Uterus (tissue), 4 donors: ENCODE data around the gene RASSF1. TPM values are rescaled to one million over a fixed set of nuclear protein-coding genes. Genes with fewer than 3 reads are reported as not detected.
A peak's percentile ranks its signal among the peaks of the same experiment; 100 is the strongest.

Experiments used
- DNase-seq, 2 donors: peaks; one replicate each; pipeline ENCODE4 v3.0.0-alpha.2; 2019 to 2020
- H3K27ac ChIP-seq, 2 donors: fragments of 200-600 bp; sonication (generic); 1 replicate in 1 of 2; 2 replicates in 1 of 2; pipeline ENCODE4 v1.5.1; 2016 to 2018
- H3K27me3 ChIP-seq, 2 donors: fragments of 200-600 bp; sonication (generic); one replicate each; pipeline ENCODE4 v1.5.1; 2018 to 2019; ENCODE audit warnings: control low read depth in 1 of 2
- H3K36me3 ChIP-seq, 2 donors: fragments of 200-600 bp; sonication (generic); one replicate each; pipeline ENCODE4 v1.5.1; 2019; ENCODE audit warnings: control low read depth in 1 of 2
- H3K4me1 ChIP-seq, 2 donors: fragments of 200-600 bp; sonication (generic); one replicate each; pipeline ENCODE4 v1.5.1; 2018 to 2019; ENCODE audit warnings: control low read depth in 1 of 2
- H3K4me3 ChIP-seq, 2 donors: fragments of 200-600 bp; sonication (generic); 1 replicate in 1 of 2; 2 replicates in 1 of 2; pipeline ENCODE4 v1.5.1; 2018 to 2019; ENCODE audit warnings: mild to moderate bottlenecking in 1 of 2
- H3K9me3 ChIP-seq, 2 donors: fragments of 200-600 bp; sonication (generic); one replicate each; pipeline ENCODE4 v1.5.1; 2019; ENCODE audit warnings: control low read depth in 1 of 2
- POLR2A ChIP-seq, 2 donors: fragments of 450-650 bp; IDR thresholded peaks; one replicate each; pipeline ENCODE4 v1.6.1; 2016; ENCODE audit warnings: antibody characterized with exemption in 2 of 2, mild to moderate bottlenecking in 1 of 2, moderate library complexity in 1 of 2
- intact Hi-C: fragments of 100-400 bp; cut with DNase I; formaldehyde crosslinking; loops from one replicate; pipeline ENCODE4 v1.15.1; 2023; ENCODE audit warnings: low total_unique reads
- total RNA-seq, 4 donors: library from RNA; depleted of rRNA in 3 of 4; stranded (reverse); fragments of >200 nt in 3 of 4; gene quantifications; one replicate each; pipeline versions ENCODE4 v1.1.0 to v1.2.4, GENCODE V29; 2014 to 2023
- TF ChIP-seq, protein P1 (sequence below), 4 experiments: fragments of 200-600 bp in 2 of 4; fragments of 450-650 bp in 2 of 4; sonication (generic) in 2 of 4; IDR thresholded peaks; one replicate each; pipeline ENCODE4 v1.5.1; 2016 to 2019; ENCODE audit warnings: antibody characterized with exemption in 4 of 4, mild to moderate bottlenecking in 2 of 4, moderate library complexity in 1 of 4
- donor health status: DM: yes; HTN: yes; CAD: no.

The RASSF1 gene
- total RNA-seq = 100 to 1,000 TPM in 1 of 4 donors, 10 to 100 TPM in 3; 42.1 to 114 (median 44.6) TPM

GRCh38 chr3:50340448-50341329, at the start of gene RASSF1:
RASSF1 (minus strand) TSS chr3:50340836; CDS start chr3:50340805, 31 bp downstream.
- DNase-seq = peak; percentile 70 to 80
- Histone ChIP-seq H3K27ac (peak within 1 kb of the TSS; percentile 94 to 99), H3K9me3 (no peaks in the 10 kb centered on the region), H3K4me3 (peak within 1 kb of the TSS; percentile 40 to 52), H3K27me3 (no peaks in the 10 kb centered on the region), H3K36me3 (no peaks in the 10 kb centered on the region), H3K4me1 (peaks cover 0 to 13% of the 10 kb centered on the region in 2 donors)
- TF ChIP-seq, protein P1, sequence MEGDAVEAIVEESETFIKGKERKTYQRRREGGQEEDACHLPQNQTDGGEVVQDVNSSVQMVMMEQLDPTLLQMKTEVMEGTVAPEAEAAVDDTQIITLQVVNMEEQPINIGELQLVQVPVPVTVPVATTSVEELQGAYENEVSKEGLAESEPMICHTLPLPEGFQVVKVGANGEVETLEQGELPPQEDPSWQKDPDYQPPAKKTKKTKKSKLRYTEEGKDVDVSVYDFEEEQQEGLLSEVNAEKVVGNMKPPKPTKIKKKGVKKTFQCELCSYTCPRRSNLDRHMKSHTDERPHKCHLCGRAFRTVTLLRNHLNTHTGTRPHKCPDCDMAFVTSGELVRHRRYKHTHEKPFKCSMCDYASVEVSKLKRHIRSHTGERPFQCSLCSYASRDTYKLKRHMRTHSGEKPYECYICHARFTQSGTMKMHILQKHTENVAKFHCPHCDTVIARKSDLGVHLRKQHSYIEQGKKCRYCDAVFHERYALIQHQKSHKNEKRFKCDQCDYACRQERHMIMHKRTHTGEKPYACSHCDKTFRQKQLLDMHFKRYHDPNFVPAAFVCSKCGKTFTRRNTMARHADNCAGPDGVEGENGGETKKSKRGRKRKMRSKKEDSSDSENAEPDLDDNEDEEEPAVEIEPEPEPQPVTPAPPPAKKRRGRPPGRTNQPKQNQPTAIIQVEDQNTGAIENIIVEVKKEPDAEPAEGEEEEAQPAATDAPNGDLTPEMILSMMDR (IDR thresholded peaks at IDR 0.05) = no peak
- TF ChIP-seq POLR2A (IDR thresholded peaks at IDR 0.05) = peak; percentile 67 to 79
- intact Hi-C loops = no loop called here

DNA sequence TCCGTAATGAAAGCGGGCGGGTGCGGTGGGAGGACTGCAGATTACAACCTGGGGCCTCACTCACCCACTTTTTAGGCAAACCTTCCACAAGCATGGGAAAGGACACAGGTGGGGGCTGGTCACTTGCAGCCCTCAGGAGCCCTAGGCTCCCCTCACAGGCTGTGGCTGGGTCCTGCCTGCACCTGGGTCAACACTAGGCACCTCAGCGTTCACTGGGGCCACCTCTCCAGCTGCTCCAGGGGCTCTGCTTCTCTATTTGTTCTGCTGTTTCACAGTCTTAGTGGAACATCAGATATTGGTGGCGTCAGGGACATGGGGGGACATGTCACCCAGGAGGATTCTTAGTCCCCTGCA, 48.8 kb upstream of the RASSF1 start:
- Histone ChIP-seq H3K9me3 (no peaks in the 10 kb centered on the region), H3K4me3 (no peak overlapping the region), H3K4me1 (no peaks in the 10 kb centered on the region), H3K36me3 (no peaks in the 10 kb centered on the region), H3K27me3 (no peaks in the 10 kb centered on the region), H3K27ac (no peak overlapping the region)
- TF ChIP-seq POLR2A (IDR thresholded peaks at IDR 0.05) = no peak
- TF ChIP-seq, protein P1 (IDR thresholded peaks at IDR 0.05) = no peak
- intact Hi-C loops = no loop called here
- DNase-seq = no peak

DNA sequence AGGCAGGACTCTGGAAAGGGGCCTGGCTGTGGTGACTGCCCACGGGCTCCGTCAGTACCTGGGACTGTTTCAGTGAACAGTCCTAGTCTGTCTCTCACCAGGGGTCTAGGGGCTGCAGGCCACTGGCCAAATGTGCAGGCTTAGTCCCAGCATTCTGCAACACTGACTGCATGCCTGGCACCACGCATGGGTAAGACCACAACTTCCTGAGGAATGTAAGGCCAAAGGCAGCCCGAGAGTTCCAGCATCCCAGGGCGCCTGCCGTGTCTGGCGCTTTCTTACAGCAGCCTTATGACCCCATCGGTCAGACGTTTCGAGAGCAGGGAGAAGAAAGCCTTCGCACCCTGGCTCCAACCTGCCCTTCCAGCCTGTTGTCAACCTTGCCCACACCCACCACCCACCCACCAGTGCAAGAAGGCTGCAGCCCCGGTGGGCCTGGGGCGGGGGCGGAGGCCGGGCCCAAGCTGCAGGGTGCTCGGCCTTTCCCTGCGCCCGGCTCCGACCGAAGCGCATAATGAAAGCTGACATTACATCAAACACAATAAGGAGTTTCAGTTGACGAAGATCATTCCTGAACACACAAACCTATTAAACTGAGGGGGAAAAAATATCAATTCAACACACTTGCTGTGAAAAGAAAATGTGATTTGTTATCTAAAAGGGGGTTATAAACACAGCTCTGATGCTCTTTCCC, 48.2 kb upstream of the RASSF1 start:
- no peaks in the 10 kb centered on the region for H3K4me1 ChIP-seq
- no peaks in the 10 kb centered on the region for H3K27me3 ChIP-seq
- DNase-seq = no peak
- H3K27ac ChIP-seq = no peak overlapping the region
- H3K4me3 ChIP-seq = no peak overlapping the region
- no peak for TF ChIP-seq POLR2A (IDR thresholded peaks at IDR 0.05)
- TF ChIP-seq, protein P1 (IDR thresholded peaks at IDR 0.05) = no peak
- H3K9me3 ChIP-seq = no peaks in the 10 kb centered on the region
- H3K36me3 ChIP-seq = no peaks in the 10 kb centered on the region
- intact Hi-C loops = no loop called here

GRCh38 chr3:50388016-50388719, 47.5 kb upstream of the RASSF1 start:
- no peak overlapping the region for H3K4me3 ChIP-seq
- intact Hi-C loops = no loop called here
- no peaks in the 10 kb centered on the region for H3K9me3 ChIP-seq
- H3K4me1 ChIP-seq = no peaks in the 10 kb centered on the region
- DNase-seq = no peak
- no peak for TF ChIP-seq POLR2A (IDR thresholded peaks at IDR 0.05)
- TF ChIP-seq, protein P1 (IDR thresholded peaks at IDR 0.05) = peak in 1 of 4 experiments; percentile 13
- no peaks in the 10 kb centered on the region for H3K36me3 ChIP-seq
- no peaks in the 10 kb centered on the region for H3K27me3 ChIP-seq
- H3K27ac ChIP-seq = no peak overlapping the region
